GM21515 (cell line): Measurements from ENCODE around the gene RNF166.
A peak's percentile ranks its signal among the peaks of the same experiment; 100 is the strongest.

Source experiments
- ATAC-seq: cut with Tn5 transposase; IDR thresholded peaks from one replicate; pipeline ENCODE4 v1.9.1; 2021; ENCODE audit not compliant: unreplicated experiment

RNF166 gene

DNA sequence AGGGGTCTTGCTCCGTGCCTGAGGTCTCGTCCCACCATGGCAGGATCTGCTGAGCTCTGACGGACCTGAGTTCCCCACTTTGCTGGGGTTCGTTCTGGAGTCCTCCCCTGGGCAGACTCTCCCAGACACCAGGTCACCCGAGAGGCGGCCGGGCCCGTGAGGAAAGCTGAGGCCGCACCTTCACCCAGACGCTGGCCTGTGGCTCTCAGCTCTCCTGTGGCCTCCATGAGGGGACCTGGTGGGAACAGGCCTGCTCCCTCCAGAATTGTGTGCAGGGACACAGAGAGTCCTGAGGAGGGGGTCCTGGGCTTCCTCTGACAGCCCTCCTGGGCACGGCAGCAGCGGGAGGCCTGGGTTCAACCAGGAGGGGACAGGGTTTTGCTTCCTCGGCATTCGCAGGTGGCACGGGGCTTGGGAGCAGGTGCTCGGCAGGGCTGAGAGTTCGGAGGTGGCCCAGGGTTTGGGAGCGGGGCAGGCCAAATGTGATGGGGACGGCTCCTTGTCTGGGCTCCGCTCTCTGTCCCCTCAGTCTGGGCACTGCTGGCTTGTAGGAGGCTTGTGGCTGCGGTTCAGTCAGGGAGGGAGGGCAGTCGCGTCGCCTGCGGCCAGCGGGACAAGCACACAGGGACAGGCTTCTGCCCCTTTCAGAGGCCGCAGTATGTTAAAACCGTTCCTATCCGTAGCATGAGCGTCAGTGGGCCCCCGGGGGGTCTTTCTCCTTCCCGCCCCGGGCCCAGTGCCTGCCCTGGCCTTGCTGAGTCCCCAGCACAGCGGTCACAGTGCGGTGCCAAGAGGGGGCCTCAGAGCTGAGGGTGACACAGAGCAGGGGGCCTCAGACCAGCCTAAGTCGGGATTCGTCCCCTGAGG lies 11.8 kb downstream of the RNF166 start:
- ATAC-seq = no peak

DNA sequence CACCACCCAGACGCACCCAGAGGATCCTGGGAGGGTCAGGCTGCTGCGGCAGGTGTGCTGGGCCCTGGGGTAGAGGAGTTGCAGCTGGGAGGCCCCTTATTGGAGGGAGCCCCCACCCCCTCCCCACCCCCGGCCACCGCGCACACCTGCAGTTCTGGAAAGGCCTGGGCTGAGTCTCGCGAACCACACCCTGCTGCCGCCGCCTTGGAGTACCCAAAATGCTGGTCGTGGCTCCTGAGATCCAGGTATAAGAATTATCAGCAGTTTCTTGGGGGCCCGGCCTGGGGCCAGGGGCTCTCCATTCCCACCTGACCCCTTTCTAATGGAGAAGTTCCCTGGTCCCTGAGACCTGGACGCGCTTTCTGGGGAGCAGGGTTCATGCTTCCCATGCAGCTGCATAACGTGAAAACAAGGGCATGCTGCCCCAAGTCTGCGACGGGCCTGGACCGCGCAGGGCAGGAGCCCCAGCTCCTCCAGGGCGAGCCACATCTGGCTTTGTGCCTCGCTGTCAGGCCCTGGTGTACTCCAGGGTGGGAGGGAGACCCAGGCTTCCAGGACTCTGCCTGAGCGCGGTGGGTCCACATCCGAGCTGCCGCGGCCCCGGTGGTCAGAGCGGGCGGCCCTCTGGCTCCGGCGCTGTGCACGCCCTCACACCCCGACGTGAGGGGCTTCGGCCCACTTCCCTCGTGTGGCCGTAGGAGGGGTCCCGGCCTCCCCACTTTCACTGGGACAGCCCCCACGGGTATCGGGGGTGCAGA lies 12.6 kb downstream of the RNF166 start:
- no peak for ATAC-seq

DNA sequence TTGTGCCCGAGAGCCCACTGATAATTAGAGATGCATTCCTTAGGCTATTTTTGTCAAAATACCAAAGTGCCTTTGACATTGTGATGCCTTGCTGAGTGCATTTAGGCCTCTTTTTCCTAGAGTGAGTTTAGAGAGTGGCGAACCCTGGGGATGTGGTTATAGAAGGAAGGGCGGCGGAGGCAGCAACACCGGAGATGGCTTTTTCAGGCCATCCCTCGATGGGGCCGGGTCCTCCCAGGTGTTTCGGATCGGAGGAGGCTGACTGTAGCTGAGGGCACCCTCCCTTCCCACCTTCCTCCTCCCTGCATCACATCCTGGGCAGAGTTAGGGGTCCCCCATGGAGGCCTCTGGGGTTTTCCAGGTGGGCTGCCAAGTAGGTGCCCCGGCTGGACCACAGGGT lies 13.3 kb downstream of the RNF166 start:
- no peak for ATAC-seq

DNA sequence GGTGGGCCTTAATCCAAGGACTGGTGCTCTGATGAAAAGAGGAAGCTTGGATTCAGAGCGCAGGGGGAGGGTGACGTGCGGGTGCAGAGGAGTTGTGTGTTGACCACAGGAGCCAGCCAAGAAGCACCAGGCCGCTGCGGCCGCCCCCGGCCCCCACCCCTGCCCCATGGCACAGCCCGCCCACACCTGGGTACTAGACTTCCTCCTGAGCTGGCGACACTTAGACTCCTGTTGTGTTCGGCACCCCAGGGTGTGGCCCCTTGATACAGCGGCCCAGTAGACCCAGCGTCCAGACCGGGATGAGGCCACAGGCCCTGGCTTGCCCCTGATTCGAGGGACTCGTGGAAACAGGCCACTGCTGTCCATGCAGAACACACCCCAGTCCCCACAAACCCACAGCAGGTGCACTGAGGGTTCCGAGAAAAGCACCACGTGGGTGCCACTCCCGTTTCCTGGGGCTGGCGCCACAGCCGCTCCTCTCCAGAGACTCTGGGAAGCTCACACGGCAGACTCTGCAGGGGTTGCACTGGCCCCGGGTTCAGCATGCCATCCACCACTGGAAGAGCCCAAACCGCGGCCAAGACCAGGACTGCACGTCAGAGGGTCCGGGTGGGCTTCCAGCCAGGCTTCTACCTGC lies 14.2 kb downstream of the RNF166 start:
- ATAC-seq = no peak

DNA sequence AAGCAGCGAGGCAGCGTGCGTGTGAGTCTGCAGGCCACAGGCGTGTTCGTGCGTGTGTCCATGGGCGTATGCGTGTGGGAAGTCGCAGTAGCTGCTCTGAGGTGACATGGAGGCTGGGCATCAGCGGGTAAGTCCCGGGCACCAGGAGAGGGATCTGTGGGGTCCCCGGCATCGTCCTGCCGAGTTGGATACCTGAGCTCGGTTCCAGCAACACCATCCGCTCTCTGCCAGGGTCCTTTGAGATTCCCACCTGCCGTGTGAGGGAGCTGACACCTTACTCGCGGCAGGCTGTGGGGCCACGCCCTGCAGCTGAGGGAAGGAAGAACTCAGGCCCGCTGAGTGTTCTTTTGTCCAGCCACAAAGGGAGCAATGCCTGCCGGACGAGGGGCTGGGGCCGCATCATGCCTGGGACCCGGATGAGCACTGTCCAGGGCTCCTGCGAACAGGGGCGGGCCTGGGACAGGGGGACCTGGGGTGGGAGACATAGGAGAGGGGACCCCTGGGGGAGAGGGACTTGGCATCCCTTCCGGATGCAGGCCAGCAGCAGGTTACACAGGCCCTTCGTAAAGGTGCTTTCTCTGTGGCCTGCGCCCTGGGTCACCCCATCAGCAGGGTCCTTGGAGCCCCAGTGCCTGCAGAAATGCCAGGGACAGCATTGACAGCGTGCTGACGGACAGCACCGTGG lies 14.9 kb downstream of the RNF166 start:
- no peak for ATAC-seq

DNA sequence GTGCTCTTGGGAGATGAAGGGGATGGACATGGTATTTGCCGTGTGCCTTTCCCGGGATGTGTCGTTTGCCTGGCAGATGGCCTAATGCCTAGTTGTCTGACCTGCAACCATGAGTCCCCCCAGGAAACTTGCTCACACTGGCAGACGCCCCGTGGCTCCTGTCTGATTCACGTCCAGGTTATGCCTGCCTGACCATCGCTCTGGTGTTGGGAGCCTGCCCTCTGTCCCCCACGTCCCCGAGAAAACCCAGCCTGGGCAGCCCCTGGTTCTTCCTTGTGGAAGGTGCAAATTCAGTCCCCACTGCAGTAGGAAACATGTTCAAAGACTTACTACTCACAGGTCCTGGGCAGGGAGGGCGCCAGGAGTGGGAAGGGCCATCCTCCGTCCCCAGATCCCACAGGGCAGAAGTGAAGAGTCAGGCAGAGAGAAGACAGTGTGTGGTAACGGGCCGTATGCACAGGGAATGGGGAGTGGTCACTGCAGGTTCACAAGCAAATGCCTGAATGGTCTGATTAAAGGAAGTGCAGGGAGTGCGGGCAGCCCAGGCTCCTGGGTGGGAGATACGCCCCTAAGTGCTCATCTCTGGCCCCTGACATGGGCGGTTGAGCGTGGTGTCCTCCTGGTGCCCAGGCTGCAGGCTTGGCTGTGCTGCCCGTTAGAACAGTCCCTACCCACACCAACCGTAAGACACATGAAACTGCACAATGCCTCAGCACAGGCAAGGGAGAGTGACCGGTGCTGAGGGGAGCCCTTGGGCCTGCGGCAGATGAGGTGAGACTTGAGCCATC lies 15.7 kb downstream of the RNF166 start:
- no peak for ATAC-seq

DNA sequence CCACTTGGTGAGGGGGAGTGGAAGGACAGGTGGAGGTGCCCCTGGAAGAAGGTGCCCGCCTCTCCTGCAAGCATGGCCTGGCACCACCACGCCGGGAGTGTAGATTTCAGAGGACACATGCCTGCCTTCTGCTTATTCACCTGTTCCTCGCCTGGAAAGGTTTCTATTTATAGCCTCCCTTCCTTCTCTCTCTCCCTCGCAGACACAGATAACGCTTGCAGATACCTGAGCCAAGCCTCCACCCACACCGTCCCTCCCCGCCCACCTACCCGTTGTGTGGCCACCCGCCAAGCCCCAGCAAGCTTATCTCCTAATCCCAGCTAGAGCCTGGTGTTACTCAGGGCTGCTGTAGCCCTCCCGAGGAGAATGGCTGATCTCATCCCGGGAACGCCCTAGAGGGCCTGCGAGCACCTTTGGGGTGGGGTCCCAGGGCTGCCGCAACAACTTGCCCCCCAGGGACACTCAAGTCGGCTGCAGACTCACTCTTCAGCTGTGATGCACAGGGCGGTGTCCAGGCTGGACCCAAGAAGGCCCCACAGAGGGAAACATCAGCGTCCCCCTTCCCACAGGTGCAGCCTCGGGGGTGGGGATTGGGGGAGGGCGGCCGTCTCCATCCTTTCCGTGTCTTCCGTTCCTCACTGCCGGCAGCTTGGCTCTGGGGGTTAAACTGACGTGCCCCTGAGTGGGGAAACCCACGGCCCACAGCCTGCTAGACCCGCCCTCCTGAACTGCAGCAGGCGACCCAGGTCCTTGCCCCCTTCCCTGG lies 18.0 kb downstream of the RNF166 start:
- ATAC-seq = no peak

DNA sequence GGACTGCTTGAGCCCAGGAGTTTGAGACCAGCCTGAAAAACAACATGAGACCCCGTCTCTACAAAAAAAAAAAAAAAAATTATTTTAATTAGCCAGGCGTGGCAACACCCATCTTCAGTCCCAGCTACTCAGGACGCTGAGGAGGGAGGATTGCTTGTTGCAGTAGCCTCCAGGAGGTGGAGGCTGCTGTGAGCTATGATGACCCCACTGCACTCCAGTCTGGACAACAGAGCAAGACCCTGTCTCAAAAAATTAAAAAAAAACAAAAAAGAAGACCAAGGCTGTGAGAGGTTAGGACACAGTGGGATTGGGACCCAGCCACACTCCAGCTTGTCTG lies 18.6 kb downstream of the RNF166 start:
- no peak for ATAC-seq

DNA sequence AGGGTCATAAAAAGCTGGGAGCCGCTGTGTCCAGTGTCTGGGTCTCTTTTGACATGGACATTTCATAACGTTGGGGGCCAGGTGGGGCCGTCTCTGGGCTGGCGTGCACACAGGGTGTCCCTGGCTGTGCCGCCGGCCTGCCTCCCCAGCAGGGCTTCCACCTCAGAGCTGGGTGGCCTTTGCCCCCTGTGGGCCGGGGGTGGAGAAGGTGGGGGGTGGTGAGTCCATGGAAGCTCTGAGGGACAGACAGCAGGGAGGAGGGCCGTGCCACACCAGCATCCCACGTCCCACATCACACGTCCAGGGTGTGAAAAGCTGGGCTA lies 19.0 kb downstream of the RNF166 start:
- no peak for ATAC-seq

DNA sequence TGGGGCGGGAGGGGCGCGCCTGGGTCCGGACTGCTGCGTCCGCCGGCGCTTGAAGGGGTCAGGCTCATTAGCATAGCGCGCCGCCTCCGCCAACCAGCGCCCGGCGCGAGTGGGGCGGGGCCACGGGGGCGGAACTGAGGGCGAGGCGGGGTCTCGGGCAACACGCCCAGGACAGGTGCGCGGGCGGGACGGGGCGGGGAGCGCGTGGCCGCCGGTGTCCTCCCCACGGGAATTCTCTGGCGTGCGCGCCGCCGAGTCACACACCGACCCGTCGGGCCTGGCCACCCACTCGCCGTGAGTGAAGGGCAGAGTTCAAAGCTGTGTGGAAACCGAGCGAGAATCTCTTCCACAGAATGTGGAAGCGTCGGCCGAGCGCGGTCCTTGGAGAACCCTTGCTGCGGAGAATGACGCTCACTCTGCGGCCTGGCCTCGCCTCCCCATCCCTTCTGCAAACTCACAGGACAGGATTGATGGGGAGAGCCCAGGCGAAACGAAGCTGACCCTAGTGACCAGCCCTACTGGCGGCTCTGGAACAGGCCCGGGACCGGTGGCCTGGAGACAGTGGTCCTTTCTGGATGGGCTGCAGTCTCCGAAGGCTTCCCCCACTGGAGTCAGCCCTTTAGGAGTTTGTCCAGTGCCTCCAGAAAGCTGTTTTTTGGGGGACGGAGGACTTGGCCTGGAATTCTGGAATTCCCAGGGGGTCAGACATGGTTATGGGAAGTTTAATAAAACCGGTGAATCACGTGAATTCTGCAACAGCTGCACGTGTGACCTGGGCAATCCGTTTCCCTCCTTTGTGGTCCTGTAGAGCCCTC lies 19.6 kb downstream of the RNF166 start, which contains the start of gene SNAI3:
SNAI3 (minus strand) TSS at position 69 of the 815 bp plus-strand sequence. CDS start 101 bp downstream, outside the sequence.
- peak; percentile 72 for ATAC-seq

DNA sequence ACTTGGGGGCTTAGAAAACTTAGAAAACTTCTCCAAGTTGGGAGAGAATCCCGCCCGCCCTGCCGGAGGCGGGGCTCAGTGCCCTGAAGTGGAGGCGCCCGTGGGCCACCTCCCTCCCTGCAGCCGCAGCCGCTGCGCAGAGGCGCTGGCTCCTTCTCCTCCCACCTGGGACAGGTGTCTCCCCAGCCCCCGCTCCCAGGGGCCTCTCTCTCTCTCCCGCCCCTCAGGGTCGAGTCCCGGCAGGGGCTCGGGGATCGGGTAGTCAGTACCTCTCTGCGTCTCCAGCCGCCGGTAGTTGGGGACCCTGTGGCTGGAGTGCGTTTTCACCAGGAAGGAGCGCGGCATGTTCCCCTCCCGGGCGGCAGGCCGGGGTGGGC lies 20.2 kb downstream of the RNF166 start:
- ATAC-seq = peak; percentile 14

DNA sequence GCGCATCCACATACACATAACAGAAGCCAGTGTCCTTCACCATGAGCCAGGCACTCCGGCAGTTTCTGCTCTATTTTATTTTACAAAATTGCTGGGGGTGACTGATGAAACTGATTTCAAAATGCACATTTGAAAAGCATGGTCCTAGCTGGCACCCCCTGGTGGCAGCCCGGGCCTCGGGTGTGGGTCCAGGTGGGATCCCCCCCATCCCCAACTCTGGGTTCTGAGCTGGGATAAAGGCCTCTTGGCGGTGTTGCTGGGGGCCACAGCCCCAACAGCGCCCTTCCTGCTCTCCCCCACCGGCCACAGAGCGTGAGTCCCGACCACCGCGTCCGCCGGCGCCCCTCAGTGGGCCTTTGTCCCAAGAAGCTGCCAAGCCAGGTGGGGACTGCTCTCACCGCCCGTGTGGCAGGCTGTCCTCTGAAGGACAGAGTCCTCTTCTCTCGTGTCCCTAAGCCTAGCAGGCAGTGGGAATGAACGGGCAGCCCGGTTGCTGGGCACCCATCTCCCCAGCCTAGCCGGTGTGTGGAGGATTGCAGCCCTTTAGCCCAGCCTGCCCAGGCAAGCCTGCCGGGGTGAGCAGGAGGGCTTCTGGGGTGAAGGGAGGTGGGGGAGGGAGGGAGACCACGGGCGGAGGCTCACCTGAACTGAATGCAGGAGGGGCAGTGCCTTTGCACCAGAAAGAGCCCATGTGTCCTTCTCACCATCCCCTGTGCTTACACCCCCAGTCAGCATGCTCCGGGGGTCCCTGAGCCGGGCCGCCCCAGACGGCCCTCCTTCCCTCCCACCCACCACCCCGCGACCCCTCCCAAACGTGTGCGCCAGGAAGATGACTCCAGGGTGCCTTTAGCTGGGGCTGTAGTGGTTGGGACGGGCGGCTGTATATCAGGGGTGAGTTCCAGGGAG lies 20.8 kb downstream of the RNF166 start:
- ATAC-seq = no peak

DNA sequence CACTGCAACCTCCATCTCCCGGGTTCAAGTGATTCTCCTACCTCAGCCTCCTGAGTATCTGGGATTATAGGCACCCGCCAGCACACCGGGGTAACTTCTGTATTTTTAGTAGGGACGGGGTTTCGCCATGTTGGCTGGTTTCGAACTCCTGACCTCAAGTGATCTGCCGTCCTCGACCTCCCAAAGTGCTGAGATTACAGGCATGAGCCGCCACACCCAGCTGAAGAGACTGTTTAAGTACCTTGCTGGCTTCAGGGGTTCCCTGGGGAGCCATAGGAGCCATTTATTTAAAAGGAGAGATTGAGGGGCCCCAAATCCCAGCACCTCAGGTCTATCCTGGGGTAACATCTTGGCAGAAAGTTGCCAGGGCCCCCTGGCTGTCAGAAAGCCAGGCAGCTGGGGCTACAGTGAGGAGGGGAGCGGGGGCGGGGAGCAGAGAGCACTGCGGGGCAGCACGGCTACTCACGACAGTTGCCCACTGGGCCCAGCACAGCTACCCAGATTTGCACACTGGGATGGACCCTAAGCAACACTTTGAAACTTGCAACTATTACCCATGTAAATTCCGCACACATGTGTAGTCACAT lies 21.5 kb downstream of the RNF166 start:
- no peak for ATAC-seq

DNA sequence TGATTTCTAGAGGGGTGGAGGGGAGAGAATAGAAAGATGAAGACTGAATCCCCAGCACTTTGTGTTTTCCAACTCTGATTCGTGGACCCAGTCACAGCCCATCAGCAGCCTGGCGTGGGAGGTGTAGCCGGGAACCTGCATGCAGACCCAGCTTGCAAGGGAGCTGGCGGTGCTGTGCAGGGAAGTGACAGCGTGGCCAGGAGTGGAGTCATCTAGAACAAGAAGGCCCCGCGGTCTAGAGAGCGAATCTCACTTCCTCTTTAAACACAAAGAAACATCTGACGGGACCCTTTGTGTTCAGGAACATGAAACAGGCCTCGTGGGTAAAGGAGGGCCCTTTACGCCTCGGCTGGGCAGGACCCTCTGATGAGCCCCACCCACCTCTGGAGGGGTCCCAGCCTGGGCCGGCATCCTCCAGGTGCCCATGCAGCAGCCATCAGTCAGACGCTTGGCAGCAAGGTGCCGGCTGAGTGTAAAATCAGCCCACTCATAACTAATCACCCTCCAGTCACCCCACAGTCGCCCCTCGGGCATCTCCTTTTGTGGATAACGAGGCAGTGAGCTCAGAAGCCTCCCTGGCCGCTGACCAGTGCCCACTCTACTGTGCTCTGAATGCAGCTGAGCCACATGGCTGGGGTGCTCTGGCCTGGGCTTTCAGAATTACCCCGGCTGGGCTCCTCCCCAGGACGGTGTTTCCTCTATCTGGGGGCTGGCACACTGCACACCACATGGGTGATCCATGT lies 24.3 kb downstream of the RNF166 start:
- peak; percentile 58 for ATAC-seq

DNA sequence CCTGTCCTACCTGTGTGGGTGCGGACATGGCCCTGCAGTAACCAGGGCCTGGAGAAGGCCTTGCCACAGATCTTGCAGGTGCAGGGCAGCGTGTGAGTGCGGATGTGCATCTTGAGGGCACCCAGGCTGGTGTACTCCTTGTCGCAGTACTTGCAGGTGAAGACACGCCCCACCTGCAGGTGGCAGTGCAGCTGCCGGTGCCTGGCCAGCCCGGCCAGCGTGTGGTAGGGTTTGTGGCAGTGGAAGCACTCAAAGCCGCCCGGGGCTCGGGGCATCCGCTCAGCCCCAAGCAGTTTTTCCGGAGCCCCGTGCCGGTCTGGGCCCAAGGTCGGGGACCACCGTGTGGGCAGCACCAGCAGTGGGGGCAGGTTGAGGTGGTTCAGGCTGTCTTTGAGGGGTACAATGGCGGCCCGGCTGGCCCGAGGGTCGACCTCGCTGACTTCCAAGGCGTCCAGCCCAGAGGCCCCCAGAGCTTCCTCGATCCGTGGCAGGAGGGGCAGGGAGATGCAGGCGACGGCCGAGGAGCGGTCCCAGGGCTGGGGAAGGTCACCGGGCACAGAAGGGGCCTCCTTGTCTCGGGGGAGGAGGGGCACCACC lies 25.0 kb downstream of the RNF166 start:
- no peak for ATAC-seq

DNA sequence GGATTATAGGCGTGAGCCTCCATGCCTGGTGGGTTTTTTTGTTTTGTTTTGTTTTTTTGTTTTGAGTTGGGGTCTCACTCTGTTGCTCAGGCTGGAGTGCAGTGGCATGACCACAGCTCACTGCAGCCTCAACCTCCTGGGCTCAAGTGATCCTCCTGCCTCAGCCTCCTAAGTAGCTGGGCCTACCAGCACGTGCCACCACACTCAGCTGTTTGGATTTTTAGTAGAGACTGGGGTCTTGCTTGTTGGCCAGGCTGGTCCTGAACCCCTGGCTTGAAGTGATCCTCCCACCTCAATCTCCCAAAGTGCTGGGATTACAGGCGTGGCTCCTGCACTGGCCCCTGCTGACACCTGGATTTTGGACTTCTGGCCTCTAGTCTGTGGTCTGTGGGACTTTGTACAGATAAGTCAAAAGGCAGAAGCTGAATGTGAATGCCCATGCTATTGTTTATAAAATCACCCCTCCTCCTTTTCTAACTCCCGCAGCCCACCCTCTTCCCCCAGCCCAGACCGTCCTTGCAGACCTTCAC lies 25.6 kb downstream of the RNF166 start:
- no peak for ATAC-seq
